HepG2 (cell line): ENCODE data around the gene AQP10.
"Not testable (repeated sequence)": the region's sequence is repeated elsewhere in the genome, so short reads cannot be mapped to it uniquely, and the experiment has no call there.

ENCODE experiments used
- ATF1 ChIP-seq: IDR thresholded peaks from 2 replicates; pipeline ENCODE4 v1.6.1; 2016; ENCODE audit warnings: mild to moderate bottlenecking, control low read depth
- CAMTA2 ChIP-seq: sonication (generic); formaldehyde crosslinking; IDR thresholded peaks from 2 replicates; pipeline ENCODE4 v1.4.0; 2020; ENCODE audit warnings: mild to moderate bottlenecking, missing genetic modification reagents, borderline replicate concordance
- CEBPB ChIP-seq: IDR thresholded peaks from 2 replicates; pipeline ENCODE4 v1.6.1; 2011; ENCODE audit warnings: low read depth, low read length, improper control_type of control experiment, borderline replicate concordance
- CTCF ChIP-seq: sonication (generic); formaldehyde crosslinking; IDR thresholded peaks from 2 replicates; pipeline ENCODE4 v1.5.0; 2020; ENCODE audit warnings: mild to moderate bottlenecking, missing genetic modification reagents, moderate library complexity
- NFRKB ChIP-seq: fragments of 450-650 bp; IDR thresholded peaks from 2 replicates; pipeline ENCODE4 v1.6.1; 2017
- POLR2A ChIP-seq, 2 experiments: IDR thresholded peaks; 2 replicates each; pipeline ENCODE4 v1.6.1; 2011; ENCODE audit warnings: low read depth in 2 of 2, low read length in 2 of 2, mild to moderate bottlenecking in 1 of 2, moderate library complexity in 1 of 2; ENCODE audit not compliant: insufficient read depth in 1 of 2
- RNF2 ChIP-seq: fragments of 450-650 bp; conservative IDR thresholded peaks from 2 replicates; pipeline ENCODE4 v1.6.1; 2016; ENCODE audit warnings: low read depth
- ZHX2 ChIP-seq, 2 experiments: sonication (generic) in 1 of 2; formaldehyde crosslinking in 1 of 2; IDR thresholded peaks; 2 replicates each; pipeline versions ENCODE4 v1.6.1 to v1.9.0; 2014 to 2022; ENCODE audit warnings: antibody characterized with exemption in 1 of 2, borderline replicate concordance in 1 of 2, inconsistent platforms in 1 of 2, low read depth in 1 of 2, missing genetic modification reagents in 1 of 2
- ZZZ3 ChIP-seq: sonication (generic); formaldehyde crosslinking; IDR thresholded peaks from 2 replicates; pipeline ENCODE4 v1.4.0; 2020; ENCODE audit warnings: missing genetic modification reagents, mild to moderate bottlenecking, borderline replicate concordance

- TF ChIP-seq CEBPB; CAMTA2 (CRISPR knock-in tag); ZZZ3 (CRISPR knock-in tag); CTCF (CRISPR knock-in tag); POLR2A (IDR thresholded peaks at IDR 0.05; ENCODE audit: insufficient read depth in 1 of 2, low read depth in 2 of 2, low read length in 2 of 2); ATF1 (CRISPR knock-in tag); NFRKB; RNF2; ZHX2 (IDR thresholded peaks at IDR 0.05; ENCODE audit: low read depth); ZHX2 (CRISPR knock-in tag; IDR thresholded peaks at IDR 0.05; ENCODE audit: borderline replicate concordance): not testable (repeated sequence)
Measured at GRCh38 chr1:154341366-154341765, 20.5 kb downstream of the AQP10 start.
